MM.1S (cell line): ENCODE results near the gene NKX6-2.

Source experiments
- DNase-seq: peaks from one replicate; pipeline ENCODE4 v3.0.0-alpha.2; 2015
- H2AFZ ChIP-seq: fragments of 300-600 bp; sonication (generic); 2 replicates; pipeline ENCODE4 v1.6.0; 2016; ENCODE audit warnings: antibody characterized with exemption, low read length
- H3F3A ChIP-seq: fragments of 300-600 bp; sonication (generic); 2 replicates; pipeline ENCODE4 v1.6.1; 2016; ENCODE audit warnings: mild to moderate bottlenecking, antibody characterized with exemption, low read length, moderate library complexity, mixed read lengths; ENCODE audit not compliant: insufficient read depth
- H3K27ac ChIP-seq: fragments of 300-600 bp; sonication (generic); 2 replicates; pipeline ENCODE4 v1.5.1; 2016; ENCODE audit warnings: mild to moderate bottlenecking, low read length
- H3K27me3 ChIP-seq: fragments of 300-600 bp; sonication (generic); replicated peaks from 2 replicates; pipeline ENCODE4 v1.6.0; 2016; ENCODE audit warnings: low read length; ENCODE audit not compliant: insufficient read depth
- H3K36me3 ChIP-seq: fragments of 300-600 bp; sonication (generic); replicated peaks from 2 replicates; pipeline ENCODE4 v1.6.1; 2016; ENCODE audit warnings: mild to moderate bottlenecking, low read length, mixed read lengths; ENCODE audit not compliant: insufficient read depth
- H3K4me1 ChIP-seq: fragments of 300-600 bp; sonication (generic); 2 replicates; pipeline ENCODE4 v1.6.1; 2016; ENCODE audit warnings: low read length, mixed read lengths
- H3K4me2 ChIP-seq: fragments of 300-600 bp; sonication (generic); 2 replicates; pipeline ENCODE4 v1.6.0; 2016; ENCODE audit warnings: low read depth, low read length
- H3K4me3 ChIP-seq: fragments of 300-600 bp; sonication (generic); 2 replicates; pipeline ENCODE4 v1.5.1; 2016; ENCODE audit warnings: low read length, mixed read lengths
- H3K79me2 ChIP-seq: fragments of 300-600 bp; sonication (generic); 2 replicates; pipeline ENCODE4 v1.6.1; 2016; ENCODE audit warnings: mixed run types, low read length, mixed read lengths
- H3K9ac ChIP-seq: fragments of 300-600 bp; sonication (generic); 2 replicates; pipeline ENCODE4 v1.6.1; 2016; ENCODE audit warnings: low read length, mixed read lengths
- H3K9me2 ChIP-seq: fragments of 300-600 bp; sonication (generic); replicated peaks from 2 replicates; pipeline ENCODE4 v1.6.1; 2016; ENCODE audit warnings: mild to moderate bottlenecking, low read length, mixed read lengths; ENCODE audit not compliant: insufficient read depth
- H3K9me3 ChIP-seq: fragments of 300-600 bp; sonication (generic); replicated peaks from 2 replicates; pipeline ENCODE4 v1.6.1; 2016; ENCODE audit warnings: mild to moderate bottlenecking, low read length, mixed read lengths; ENCODE audit not compliant: insufficient read depth
- H4K20me1 ChIP-seq: fragments of 300-600 bp; sonication (generic); 2 replicates; pipeline ENCODE4 v1.6.1; 2016; ENCODE audit warnings: mild to moderate bottlenecking, low read length, moderate library complexity, mixed read lengths; ENCODE audit not compliant: insufficient read depth
- CTCF ChIP-seq: fragments of 300-600 bp; sonication (generic); IDR thresholded peaks from 2 replicates; pipeline ENCODE4 v1.5.1; 2016; ENCODE audit warnings: antibody characterized with exemption, low read length, mixed read lengths
- EZH2 ChIP-seq: fragments of 300-600 bp; sonication (generic); optimal IDR thresholded peaks from 2 replicates; pipeline ENCODE3; 2017; ENCODE audit warnings: low read depth, mild to moderate bottlenecking, antibody characterized with exemption, low read length, mixed read lengths
- EZH2phosphoT487 ChIP-seq: fragments of 300-600 bp; sonication (generic); IDR thresholded peaks from 2 replicates; pipeline ENCODE4 v1.6.1; 2018; ENCODE audit warnings: antibody characterized with exemption, low read length

Gene NKX6-2

GRCh38 chr10:132789659-132790148 is 3.8 kb upstream of the NKX6-2 start:
- Histone ChIP-seq H3K27me3 (no peaks in the 10 kb centered on the region), H3K4me2 (no peak overlapping the region), H3F3A (no peaks in the 10 kb centered on the region), H3K9ac (no peak overlapping the region), H3K4me1 (no peaks in the 10 kb centered on the region), H3K36me3 (no peaks in the 10 kb centered on the region), H3K9me3 (no peaks in the 10 kb centered on the region), H3K27ac (no peak overlapping the region), H3K79me2 (no peaks in the 10 kb centered on the region), H4K20me1 (no peaks in the 10 kb centered on the region), H3K4me3 (no peak overlapping the region), H3K9me2 (no peaks in the 10 kb centered on the region), H2AFZ (no peak overlapping the region)
- no peak for DNase-seq
- TF ChIP-seq CTCF: no peak
- TF ChIP-seq EZH2: no peak
- TF ChIP-seq EZH2phosphoT487: no peak

DNA sequence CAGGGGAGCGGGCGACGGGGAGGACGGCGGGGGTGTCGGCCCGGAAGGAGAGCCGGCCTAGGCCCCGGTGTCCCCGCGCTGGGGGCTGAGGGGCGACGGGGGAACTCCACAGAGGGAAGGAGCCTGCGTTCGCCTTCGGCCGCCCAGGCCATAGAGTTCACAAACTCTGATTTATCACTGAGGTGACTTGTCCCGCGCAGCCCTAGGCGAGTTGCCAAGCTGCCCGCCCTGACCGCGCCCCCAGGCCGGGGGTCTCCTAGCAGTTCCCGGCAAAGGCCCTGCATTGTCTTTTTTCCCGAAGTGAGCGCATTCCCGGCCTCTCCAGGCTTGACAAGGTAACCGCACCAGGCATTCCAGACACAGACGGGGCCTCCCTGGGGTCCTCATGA is 2.9 kb upstream of the NKX6-2 start:
- Histone ChIP-seq H3K27me3 (no peaks in the 10 kb centered on the region), H3K27ac (no peak overlapping the region), H3K9ac (no peak overlapping the region), H3K4me3 (no peak overlapping the region), H3K9me2 (no peaks in the 10 kb centered on the region), H3K79me2 (no peaks in the 10 kb centered on the region), H2AFZ (no peak overlapping the region), H3F3A (no peaks in the 10 kb centered on the region), H3K36me3 (no peaks in the 10 kb centered on the region), H3K4me2 (no peak overlapping the region), H4K20me1 (no peaks in the 10 kb centered on the region), H3K9me3 (no peaks in the 10 kb centered on the region), H3K4me1 (no peaks in the 10 kb centered on the region)
- no peak for TF ChIP-seq EZH2phosphoT487
- TF ChIP-seq CTCF: no peak
- no peak for TF ChIP-seq EZH2
- DNase-seq: no peak

DNA sequence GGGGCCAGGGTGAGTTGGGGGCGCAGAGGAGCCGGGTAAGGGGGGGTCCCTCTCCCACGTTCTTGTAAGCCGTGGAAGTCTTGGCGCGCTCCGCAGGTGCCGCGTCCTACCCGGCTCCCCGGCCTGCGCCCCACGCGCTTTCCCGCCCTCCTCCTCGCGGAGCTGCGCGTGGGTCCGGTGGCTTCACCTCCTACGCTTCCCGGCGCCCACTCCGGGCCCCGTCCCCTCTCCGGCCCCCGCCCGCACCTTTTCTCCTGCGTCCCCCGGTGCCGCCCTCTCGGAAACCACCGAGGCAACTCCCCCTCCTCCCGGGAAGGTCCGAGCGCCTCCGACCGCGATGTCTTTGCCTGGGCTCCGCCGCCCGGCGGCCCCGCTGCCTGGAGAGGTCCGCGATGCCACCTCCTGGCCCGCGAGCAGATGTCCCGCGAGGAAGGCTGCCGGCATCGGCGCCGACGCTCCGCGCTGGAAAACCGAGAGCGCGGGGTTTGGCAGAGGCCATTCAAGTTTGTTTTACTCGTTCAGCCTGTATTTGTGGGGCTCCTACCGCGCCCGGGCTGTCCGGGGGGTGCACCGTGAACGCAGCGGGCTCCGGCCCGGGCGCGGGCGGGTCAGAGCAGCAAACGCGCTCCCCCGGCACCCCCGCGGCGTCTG is 2.4 kb upstream of the NKX6-2 start:
- no peak for DNase-seq
- no peak for TF ChIP-seq EZH2phosphoT487
- Histone ChIP-seq H2AFZ (no peak overlapping the region), H3K27ac (no peak overlapping the region), H3K36me3 (no peaks in the 10 kb centered on the region), H3K27me3 (no peaks in the 10 kb centered on the region), H3F3A (no peaks in the 10 kb centered on the region), H3K4me3 (no peak overlapping the region), H3K4me2 (no peak overlapping the region), H3K9me2 (no peaks in the 10 kb centered on the region), H3K9me3 (no peaks in the 10 kb centered on the region), H3K4me1 (no peaks in the 10 kb centered on the region), H3K79me2 (no peaks in the 10 kb centered on the region), H3K9ac (no peak overlapping the region), H4K20me1 (no peaks in the 10 kb centered on the region)

DNA sequence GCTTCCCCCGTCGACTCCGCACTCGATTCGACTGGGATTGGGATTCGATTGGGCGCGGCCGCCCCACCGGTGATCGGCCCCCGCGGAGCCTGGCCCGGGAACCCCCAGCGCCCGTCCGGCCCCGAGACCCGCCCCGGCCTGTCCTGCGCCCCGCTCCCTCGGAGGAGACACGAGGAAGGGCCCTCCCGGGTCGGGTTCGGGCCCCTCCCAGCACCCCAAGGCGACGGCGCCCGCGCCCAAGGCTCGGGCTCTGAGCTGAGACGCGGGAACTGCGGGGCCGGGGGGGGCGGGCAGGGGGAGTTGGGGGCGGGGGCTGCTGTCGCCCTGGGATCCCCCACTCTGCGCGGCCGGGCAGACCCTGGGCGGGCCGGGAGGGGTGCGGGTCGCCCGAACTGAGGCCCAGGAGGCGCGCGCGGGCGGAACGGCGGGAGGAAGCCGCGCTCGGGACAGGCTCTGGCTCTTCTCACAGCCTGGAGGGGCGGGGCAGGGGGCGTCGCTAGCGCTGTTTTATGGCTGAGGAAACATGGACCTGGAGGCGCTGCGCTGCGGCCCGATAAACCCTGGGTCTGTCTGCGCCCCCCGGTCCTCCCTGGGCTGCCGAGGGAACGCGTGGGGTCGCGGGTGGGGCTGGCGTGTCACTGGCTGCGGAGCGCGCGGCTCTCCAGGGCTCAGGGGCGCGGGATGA is 1.7 kb upstream of the NKX6-2 start:
- no peaks in the 10 kb centered on the region for H4K20me1 ChIP-seq
- no peaks in the 10 kb centered on the region for H3K36me3 ChIP-seq
- DNase-seq: no peak
- no peak overlapping the region for H2AFZ ChIP-seq
- no peaks in the 10 kb centered on the region for H3K9me3 ChIP-seq
- no peak overlapping the region for H3K27ac ChIP-seq
- no peaks in the 10 kb centered on the region for H3K79me2 ChIP-seq
- TF ChIP-seq EZH2phosphoT487: no peak
- H3K9ac ChIP-seq: no peak overlapping the region
- H3K4me2 ChIP-seq: no peak overlapping the region
- H3K4me3 ChIP-seq: no peak overlapping the region
- no peaks in the 10 kb centered on the region for H3K4me1 ChIP-seq
- H3F3A ChIP-seq: no peaks in the 10 kb centered on the region
- H3K27me3 ChIP-seq: no peaks in the 10 kb centered on the region
- H3K9me2 ChIP-seq: no peaks in the 10 kb centered on the region
